Posterior cingulate gyrus (tissue), 11 donors: ENCODE measurements around the gene LYPLA2.

Experiments used
- DNase-seq, 10 donors: peaks; one replicate each; pipeline versions ENCODE4 v3.0.0 to v3.0.0-alpha.2; 2020 to 2021; ENCODE audit warnings: mixed read lengths in 3 of 10
- intact Hi-C: fragments of 100-400 bp; cut with DNase I; formaldehyde crosslinking; loops from one replicate; pipeline ENCODE4 v1.15.1; 2023

LYPLA2 gene

DNA sequence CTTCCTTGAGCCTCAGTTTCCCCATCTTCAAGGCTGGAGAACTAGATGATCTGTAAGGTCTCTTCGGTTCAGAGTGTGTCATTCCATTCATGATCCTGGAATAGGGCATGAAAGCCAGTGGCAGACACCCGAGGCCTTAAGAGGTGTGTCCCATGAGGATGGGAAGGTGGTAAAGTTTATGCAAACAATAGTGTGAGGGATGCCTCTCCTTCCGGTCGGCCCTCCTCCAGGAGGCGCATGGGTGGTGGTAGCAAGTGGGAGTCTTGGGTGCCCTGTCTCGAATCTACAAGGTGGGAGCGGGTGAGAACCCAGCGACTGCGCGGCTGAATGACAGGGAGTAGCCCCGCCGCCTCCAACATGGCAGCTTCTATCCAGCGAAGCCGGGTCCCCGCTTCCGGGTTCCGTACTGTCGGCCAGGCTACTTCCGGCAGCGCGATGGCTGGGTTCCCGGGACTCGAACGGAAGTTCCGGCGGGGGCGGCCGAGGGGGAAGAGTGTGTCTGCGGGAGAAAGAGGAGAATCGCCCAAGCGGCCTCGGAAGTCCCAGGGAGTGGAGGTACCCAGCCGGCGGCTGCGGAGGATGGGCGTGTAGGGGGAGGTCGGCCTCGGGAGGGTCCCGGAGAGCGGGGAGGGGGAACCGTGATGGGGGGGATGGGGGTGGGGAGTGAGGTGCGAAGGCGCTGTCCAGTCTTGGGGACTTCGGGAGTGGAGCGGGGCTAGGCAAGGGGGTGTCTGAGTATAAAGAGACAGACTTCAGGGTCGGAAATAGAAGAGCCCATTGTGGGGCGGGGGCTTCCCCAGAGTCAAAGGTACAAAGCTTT is at the start of gene LYPLA2:
Gene LYPLA2 (plus strand): TSS at position 450 of the 820 bp plus-strand sequence. CDS start 1,538 bp downstream, outside the sequence.
- intact Hi-C loops, result loop anchor here (1.0 kb wide), 2 partner anchors 9 to 13 kb away; partner anchors contain the start of genes GALE and PITHD1
- peak; percentile 94 to 99 (median 96) for DNase-seq

DNA sequence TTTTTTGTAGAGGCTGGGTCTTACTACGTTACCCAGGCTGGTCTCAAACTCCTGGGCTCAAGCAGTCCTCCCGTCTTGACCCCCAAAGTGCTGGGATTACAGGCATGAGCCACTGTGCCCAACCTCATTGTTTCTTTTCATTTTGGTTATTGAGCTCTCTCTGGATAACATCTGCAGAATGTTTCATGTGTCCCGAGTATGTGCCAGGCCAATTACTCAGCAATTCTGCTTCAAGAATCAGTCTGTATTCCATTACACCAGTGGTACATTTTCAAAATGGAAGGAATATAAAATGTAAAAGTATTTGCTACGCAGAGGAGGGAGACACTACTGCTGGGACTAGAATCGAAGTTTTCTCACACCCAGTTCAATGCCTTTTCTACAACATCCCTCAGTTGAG is 49.3 kb upstream of the LYPLA2 start:
- DNase-seq, result no peak
- intact Hi-C loops, result loop anchor here (5.0 kb wide), 1 partner anchor 36 kb away; the partner anchor contains the start of gene PITHD1

DNA sequence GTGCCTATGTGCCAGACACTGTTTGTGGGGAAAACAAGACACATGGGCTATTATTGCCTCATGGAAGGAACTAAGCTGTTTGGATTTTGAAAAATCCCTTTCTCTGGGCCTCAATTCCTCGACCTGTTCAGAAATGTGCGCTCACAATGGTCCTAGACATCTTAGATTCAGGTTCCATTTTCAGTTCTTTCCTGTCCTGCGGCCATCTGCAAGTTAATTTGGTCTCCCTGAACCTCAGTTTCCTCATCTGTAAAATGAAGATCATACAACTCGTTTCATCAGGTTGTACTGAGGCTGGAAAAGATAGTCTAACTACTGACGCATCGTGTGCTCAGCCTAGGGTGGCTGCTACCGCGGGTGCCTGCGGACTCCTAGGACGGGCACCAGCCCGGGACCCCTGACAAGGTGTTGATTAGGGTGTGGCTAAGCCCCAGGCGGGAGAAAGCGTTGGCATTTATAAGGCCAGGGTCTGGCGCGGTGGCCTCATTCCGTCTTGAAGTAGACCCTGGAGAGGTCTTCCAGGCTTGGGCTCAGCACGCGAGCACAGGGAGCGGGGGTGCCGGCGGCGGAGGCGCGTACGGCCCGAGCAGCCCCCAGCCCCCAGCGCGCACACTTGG is 48.2 kb upstream of the LYPLA2 start:
- DNase-seq, result peak in 3 of 10 donors; percentile 17 to 85 (median 77)
- intact Hi-C loops, result loop anchor here (5.0 kb wide), 1 partner anchor 35 kb away; the partner anchor contains the start of gene PITHD1

DNA sequence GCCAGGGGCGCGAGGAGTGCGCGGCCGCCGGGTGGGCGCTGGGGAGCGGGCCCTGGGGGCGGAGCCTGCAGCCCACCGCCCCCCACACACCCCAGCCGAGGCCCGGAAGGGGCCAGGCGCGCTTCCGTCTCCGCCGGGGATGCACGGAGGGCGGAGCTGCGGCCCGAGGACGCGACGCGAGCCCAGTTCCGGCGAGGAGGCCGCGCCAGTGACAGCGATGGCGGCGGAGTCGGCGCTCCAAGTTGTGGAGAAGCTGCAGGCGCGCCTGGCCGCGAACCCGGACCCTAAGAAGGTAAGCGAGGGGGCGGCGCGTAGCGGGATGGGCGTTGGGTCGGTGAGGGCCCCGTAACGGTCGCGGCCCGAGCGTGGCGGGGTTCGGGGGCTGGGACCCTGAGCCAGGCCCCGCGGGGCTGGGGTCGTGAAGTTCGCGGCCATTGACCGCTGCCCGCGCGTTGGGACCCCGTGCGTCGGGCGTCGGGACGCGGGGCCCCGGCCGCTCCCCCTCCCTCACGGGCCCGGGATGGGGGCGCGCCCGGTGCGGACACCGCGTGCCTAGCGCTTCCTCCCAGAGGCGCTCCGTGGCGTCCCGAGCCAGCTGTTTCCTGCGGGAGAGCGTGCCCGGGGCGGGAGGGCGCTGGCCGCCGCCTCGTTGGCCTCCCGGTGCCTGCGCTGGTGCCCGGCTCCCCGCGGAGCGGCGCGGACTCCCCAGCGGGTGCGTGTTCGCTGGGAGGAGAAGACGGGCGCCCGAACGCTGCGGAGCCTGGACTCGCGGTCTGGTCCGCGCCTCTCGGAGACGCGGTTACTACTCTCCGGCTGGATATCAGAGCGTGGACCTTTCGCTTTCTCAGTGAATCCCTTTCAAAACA is 47.4 kb upstream of the LYPLA2 start, which contains the start of gene ELOA:
Gene ELOA (plus strand): TSS at position 185 of the 866 bp plus-strand sequence. CDS start 33 bp downstream, at position 218.
- intact Hi-C loops, result loop anchor here (2.0 to 5.0 kb wide), 2 partner anchors 34 to 53 kb away; partner anchors contain the start of genes PITHD1 and RPL11

DNA sequence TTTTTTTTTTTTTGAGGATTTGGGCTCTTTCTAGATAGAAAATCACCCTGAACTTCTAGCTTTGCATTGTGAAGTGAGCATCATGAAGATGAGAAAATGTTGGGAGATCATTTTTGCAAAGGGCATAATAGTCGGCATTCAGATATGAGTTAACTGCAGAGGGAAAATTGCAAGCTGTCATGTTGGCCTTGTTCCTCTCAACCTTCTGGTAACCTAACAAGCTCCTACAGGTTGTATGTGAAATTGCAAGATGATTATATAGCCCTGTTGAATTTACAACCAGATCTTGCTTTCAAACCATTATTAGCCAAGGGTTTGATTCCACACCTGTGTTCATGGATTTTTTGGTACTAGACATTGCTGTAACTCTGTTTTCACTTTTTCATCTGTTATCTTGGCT is 45.4 kb upstream of the LYPLA2 start:
- intact Hi-C loops, result loop anchor here (2.0 kb wide), 1 partner anchor 55 kb away; the partner anchor contains the start of gene RPL11
- DNase-seq, result no peak

More for the DNA sequence above, 47.4 kb upstream of the LYPLA2 start, which contains the start of gene ELOA:
- DNase-seq, result peak; percentile 58 to 97 (median 76)

DNA sequence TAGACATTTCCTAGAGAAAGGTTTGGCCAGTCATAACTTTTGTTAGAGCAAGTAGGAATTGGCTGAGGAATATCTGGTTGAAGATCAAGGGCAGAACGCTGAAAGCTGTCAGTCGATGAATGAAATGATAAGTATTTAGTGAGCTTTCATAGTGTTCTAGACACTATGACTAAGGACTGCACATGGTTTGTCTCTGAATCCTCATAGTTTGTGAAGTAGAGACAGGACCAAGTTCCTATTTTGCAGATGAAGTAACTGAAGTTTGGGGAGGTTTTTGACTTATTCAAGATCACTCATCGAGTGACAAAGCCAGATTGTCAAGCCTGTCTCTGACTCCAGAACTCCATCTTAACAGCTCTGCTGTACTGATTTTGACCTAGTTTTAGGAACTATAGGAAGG is 42.9 kb upstream of the LYPLA2 start:
- intact Hi-C loops, result no loop called here
- no peak for DNase-seq

DNA sequence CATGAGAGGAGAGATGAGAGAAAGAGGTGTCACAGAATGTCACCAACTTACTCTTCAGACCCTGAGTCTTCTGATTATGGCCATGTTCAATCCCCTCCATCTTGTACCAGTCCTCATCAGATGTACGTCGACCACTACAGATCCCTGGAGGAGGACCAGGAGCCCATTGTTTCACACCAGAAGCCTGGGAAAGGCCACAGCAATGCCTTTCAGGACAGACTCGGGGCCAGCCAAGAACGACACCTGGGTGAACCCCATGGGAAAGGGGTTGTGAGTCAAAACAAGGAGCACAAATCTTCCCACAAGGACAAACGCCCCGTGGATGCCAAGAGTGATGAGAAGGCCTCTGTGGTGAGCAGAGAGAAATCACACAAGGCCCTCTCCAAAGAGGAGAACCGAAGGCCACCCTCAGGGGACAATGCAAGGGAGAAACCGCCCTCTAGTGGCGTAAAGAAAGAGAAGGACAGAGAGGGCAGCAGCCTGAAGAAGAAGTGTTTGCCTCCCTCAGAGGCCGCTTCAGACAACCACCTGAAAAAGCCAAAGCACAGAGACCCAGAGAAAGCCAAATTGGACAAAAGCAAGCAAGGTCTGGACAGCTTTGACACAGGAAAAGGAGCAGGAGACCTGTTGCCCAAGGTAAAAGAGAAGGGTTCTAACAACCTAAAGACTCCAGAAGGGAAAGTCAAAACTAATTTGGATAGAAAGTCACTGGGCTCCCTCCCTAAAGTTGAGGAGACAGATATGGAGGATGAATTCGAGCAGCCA is 39.7 kb upstream of the LYPLA2 start:
- intact Hi-C loops, result no loop called here
- peak in 2 of 10 donors; percentile 5 to 28 for DNase-seq

DNA sequence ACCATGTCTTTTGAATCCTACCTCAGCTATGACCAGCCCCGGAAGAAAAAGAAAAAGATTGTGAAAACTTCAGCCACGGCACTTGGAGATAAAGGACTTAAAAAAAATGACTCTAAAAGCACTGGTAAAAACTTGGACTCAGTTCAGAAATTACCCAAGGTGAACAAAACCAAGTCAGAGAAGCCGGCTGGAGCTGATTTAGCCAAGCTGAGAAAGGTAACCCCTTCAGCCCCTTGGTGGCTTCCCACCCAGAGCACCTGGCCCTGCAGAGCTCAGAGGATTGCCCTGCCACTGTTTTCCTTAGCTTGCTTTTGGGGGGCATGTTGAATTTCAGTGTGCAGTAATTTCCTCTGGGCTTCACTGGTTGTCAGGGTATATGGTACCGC is 39.1 kb upstream of the LYPLA2 start:
- intact Hi-C loops, result no loop called here
- DNase-seq, result no peak

DNA sequence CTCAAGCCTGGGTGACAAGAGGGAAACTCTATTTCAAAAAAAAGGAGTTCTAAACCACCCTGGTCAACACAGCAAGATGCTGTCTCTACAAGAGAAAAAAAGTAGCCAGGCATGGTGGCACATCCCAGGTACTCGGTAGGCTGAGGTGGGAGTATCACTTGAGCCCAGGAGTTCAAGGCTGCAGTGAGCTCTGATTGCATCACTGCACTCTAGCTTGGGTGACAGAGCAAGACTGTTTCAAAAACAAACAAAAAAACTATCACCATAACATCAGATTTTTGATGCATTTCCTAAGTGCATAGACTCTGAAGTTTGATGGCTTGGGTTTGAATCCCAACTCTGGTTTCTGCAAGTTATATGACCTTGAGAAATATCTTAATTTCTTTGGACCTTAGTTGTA is 38.0 kb upstream of the LYPLA2 start:
- intact Hi-C loops, result no loop called here
- DNase-seq, result no peak

DNA sequence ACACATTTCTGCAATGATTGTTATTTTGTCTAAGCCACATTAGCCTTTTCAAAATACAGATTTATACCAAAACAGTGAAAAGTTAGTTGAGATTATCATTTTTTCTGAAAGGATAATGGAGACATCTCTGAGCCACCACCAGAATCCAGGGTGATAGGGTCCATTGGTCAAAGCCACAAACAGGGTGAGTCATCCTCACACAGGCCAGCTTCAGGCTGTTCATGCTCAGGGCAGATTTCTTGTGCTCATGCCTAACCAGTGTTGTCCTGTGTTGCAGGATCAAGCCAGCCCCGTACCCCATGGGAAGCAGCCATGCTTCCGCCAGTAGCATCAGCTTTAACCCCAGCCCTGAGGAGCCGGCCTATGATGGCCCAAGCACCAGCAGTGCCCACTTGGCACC is 34.3 kb upstream of the LYPLA2 start:
- intact Hi-C loops, result no loop called here
- DNase-seq, result no peak

DNA sequence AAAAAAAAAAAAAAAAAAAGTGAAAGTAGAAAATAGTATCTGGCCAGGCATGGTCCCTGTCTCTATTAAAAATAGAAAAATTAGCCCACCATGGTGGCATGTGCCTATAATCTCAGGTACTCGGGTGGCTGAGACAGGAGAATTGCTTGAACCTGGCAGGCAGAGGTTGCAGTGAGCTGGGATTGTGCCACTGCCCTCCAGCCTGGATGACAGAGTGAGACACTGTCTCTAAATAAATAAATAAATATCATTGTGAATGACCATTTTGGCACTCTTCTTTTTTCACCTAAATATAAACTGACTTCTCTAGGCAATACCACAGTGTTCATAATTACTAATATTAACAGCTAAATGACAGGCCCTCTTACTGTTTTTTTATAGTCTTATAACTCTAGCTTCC is 33.1 kb upstream of the LYPLA2 start:
- intact Hi-C loops, result no loop called here
- no peak for DNase-seq

DNA sequence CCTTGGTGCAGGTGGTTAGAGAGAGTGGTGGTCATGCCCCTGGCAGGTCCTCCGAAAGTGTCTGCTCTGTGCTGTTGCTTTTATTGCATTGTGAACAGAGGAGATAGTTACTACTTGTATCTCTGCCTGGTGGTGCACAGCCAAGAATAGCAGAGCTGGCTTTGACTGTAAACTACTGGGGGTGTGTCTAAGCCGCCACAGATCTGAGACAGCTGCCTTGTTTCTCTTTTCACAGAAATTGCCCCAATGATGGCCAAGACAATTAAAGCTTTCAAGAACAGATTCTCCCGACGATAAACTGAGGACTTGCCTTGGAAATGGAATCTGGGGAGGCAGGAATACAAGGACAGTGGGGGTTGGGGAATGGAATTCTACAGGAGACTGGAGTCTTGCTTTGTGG is 31.7 kb upstream of the LYPLA2 start:
- DNase-seq, result peak in 7 of 10 donors; percentile 25 to 91 (median 45)
- intact Hi-C loops, result no loop called here

DNA sequence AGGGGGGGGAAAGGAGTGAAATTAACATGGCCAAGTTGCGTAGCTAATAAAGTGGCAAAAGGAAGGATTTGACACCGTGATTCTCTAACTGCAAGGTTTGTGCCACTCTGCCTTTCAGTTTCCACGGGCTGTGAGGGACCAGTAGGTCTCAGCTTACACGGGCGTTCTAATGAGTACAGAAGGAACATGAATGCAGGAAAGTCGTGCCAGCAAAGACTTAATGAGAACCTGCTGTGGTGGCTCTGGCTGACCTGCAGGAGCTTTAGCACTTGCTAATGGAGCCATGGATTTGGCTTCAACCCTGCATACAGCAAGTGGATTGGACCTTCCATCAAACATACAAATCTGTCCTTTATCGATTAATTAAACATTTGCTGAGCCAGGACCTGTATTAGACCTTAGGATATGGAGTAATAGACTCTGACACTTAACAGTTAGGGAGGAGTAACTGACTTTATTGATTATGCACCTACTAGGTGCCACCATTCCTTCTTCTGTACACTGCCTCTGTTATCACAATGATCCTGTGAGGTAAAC is 27.8 kb upstream of the LYPLA2 start:
- intact Hi-C loops, result no loop called here

DNA sequence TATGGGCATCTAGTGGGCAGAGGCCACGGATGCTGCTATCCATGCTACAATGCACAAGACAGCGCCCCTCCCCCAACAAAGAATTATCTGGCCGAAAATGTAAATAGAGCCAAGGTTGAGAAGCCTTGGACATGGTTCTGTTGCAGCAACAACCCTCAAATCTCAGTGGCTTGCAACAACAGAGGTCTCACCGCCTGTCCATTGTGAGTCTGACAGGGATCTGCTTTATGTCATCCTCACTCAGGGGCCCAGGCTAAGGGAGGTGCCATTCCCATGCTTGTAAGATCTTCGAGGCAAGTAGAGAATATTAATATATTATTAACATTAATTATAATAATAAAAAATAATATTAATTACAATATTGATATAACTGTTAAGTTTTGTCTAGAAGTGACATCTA is 22.2 kb upstream of the LYPLA2 start:
- intact Hi-C loops, result no loop called here
- no peak for DNase-seq

More for the DNA sequence above, 27.8 kb upstream of the LYPLA2 start:
- no peak for DNase-seq

DNA sequence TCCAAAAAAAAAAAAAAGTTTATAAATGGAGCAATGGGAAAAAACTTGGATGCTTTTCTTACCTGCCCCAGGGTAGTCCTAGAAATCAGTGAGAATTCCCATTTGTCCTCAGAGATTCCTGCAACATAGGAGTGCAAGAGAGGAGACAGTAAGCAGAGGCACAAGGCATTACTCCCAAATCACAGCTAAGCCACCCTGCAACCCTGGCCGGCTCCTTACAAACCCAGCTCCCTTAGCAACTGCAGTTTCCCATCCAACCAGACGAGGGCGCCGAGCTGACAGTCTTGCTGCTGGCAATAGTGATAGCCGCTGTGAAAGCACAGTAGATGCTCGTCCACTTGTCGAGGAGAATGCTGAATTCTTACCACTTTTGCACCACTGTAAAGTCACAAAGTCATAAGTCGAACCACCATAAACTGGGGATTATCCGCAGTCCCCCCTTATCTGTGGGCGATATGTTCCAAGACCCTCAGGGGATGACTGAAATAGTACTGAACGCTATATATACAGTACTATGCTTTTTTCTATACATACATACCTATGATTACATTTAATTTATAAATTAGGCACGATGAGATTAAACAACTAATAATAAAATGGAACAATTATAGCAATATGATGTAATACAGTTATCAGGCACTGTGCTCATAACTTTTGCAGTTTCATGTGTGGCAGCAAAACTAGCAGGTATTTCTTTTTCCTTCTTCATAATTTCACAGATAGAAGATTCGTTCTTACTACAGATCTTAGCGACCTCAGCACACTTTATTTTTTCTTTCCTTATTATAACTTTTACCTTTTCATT is 18.7 kb upstream of the LYPLA2 start:
- intact Hi-C loops, result loop anchor here (1.0 to 2.0 kb wide), 2 partner anchors 97 to 144 kb away; partner anchors contain the start of gene FUCA1
- peak; percentile 78 to 98 (median 92) for DNase-seq

DNA sequence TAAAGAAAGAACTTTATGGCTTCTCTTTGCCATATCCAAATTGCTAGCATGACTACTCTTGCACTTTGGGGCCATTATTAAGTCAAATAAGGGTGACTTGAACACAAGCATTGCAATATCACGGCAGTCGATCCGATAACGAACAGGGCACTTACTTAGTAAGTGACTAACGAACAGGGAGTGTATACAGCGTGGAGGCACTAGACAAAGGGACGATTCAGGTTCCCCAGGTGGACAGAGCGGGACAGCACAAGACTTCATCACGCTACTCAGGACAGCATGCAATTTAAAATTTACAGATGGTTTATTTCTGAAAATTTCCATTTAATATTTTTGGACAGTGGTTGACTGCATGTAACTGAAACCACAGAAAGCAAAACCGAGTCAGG is 18.1 kb upstream of the LYPLA2 start:
- intact Hi-C loops, result loop anchor here (1.0 to 2.0 kb wide), 2 partner anchors 96 to 143 kb away; partner anchors contain the start of gene FUCA1
- no peak for DNase-seq

DNA sequence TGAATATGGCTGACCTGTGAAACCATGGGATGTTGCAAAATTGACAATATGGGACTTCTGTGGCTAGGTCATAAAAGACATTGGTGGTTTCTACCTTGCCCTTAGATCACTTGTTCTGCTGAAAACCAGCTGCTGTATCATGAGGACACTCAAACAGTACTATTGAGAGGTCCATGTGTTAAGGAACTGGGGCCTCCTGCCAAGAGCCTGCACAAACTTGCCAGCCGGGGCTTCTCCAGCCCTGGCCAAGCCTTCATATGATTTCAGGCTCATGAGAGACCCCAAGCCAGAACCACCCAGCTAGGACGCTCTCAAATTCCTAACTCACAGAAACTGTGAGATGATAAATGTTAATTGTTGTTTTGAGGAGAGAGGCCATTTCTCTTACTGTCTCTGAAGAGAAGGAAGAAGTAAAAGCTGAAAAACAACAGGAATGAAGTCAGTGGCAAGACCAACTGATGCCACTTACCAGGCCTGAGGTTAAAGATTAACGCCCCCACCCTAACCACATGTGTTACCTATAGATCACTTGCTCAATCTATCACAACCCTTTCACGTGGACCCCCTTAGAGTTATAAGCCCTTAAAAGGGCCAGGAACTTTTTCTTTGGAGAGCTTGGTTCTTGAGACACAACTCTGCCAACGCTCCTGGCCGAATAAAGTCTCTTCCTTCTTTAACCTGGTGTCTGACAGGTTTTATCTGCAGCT is 16.6 kb upstream of the LYPLA2 start:
- intact Hi-C loops, result no loop called here
- no peak for DNase-seq

DNA sequence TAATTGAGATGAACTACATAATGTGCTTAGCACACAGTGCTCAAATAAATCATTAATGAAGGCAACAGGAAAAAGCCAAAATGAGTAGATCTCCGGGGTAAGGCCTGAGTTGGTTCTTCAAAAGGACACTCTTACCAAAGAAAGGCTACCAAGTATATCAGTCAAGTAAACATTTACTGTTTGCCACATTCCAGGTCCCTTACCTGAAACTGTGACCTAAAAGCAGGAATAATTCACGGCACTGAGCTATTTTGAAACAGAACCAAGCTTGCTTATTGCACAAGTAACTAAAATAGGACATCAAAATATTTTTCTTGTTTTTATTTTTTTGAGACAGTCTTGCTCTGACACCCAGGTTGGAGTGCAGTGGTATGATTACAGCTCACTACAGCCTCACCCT is 14.7 kb upstream of the LYPLA2 start:
- DNase-seq, result no peak
- intact Hi-C loops, result loop anchor here (5.0 kb wide), 1 partner anchor 34 kb away; the partner anchor contains the start of gene ELOA
